HG03469 (cell line): Measurements from ENCODE around the gene LMX1A.

Source experiments
- ATAC-seq: cut with Tn5 transposase; IDR thresholded peaks from one replicate; pipeline ENCODE4 v1.9.1; 2021; ENCODE audit warnings: mild to moderate bottlenecking, moderate library complexity, moderate number of reproducible peaks; ENCODE audit not compliant: unreplicated experiment

Gene LMX1A

GRCh38 chr1:165169729-165170128 lies 186.8 kb downstream of the LMX1A start:
- ATAC-seq: no peak

- ATAC-seq: no peak
These were observed 187.5 kb downstream of the LMX1A start for GRCh38 chr1:165169028-165169427.

- ATAC-seq: no peak
These were observed 188.0 kb downstream of the LMX1A start for GRCh38 chr1:165168467-165168866.

- ATAC-seq: no peak
These were observed 193.8 kb downstream of the LMX1A start for GRCh38 chr1:165162671-165163241.

GRCh38 chr1:165161130-165161529 lies 195.4 kb downstream of the LMX1A start:
- ATAC-seq: no peak

GRCh38 chr1:165153182-165153581 lies 203.3 kb downstream of the LMX1A start:
- no peak for ATAC-seq

GRCh38 chr1:165152727-165153126 lies 203.8 kb downstream of the LMX1A start:
- ATAC-seq: no peak

GRCh38 chr1:165152109-165152508 lies 204.4 kb downstream of the LMX1A start:
- no peak for ATAC-seq
